Lower lobe of right lung (tissue), 2 donors: Measurements from ENCODE around the gene FKBP10. TPM values are rescaled to one million over a fixed set of nuclear protein-coding genes. Genes with fewer than 3 reads are reported as not detected.
A peak's percentile ranks its signal among the peaks of the same experiment; 100 is the strongest.

Experiments
- ATAC-seq, 2 donors: fragments of 200-7000 bp; cut with Tn5 transposase; one replicate each; pipeline ENCODE4 v1.9.1; 2020 to 2022; ENCODE audit warnings: mild to moderate bottlenecking in 2 of 2, moderate library complexity in 2 of 2
- DNase-seq: peaks from one replicate; pipeline ENCODE4 v3.0.0-alpha.2; 2020
- H3K27ac ChIP-seq: fragments of 200-600 bp; one replicate; pipeline ENCODE4 v1.8.0; 2022
- H3K27me3 ChIP-seq: fragments of 200-600 bp; one replicate; pipeline ENCODE4 v1.8.0; 2022; ENCODE audit warnings: low read depth
- H3K36me3 ChIP-seq: fragments of 200-600 bp; one replicate; pipeline ENCODE4 v1.8.0; 2022; ENCODE audit warnings: mild to moderate bottlenecking
- H3K4me1 ChIP-seq: fragments of 200-600 bp; one replicate; pipeline ENCODE4 v1.8.0; 2022
- H3K4me3 ChIP-seq: fragments of 200-600 bp; one replicate; pipeline ENCODE4 v1.8.0; 2022; ENCODE audit warnings: mild to moderate bottlenecking
- H3K9me3 ChIP-seq: fragments of 200-600 bp; one replicate; pipeline ENCODE4 v1.8.0; 2022
- intact Hi-C: fragments of 100-400 bp; cut with DNase I; formaldehyde crosslinking; loops from one replicate; pipeline ENCODE4 v1.11.0; 2022
- total RNA-seq: library from RNA; stranded (reverse); fragmentation: NEBNext Ultra II Directional; extraction: Animal tissue kit (Norgen Biotek cat#: 25700); gene quantifications from one replicate; pipeline ENCODE4 v1.2.1, GENCODE V29; 2021
- TF ChIP-seq, protein P1 (sequence below): fragments of 200-600 bp; IDR thresholded peaks from one replicate; pipeline ENCODE4 v1.8.0; 2022; ENCODE audit warnings: antibody characterized with exemption, mild to moderate bottlenecking
- donor health status: DM: no; HTN: yes; CAD: no; lungs with severe emphysema.

The FKBP10 gene
- total RNA-seq, 1 donor from 2014 or later = 27.4 TPM

DNA sequence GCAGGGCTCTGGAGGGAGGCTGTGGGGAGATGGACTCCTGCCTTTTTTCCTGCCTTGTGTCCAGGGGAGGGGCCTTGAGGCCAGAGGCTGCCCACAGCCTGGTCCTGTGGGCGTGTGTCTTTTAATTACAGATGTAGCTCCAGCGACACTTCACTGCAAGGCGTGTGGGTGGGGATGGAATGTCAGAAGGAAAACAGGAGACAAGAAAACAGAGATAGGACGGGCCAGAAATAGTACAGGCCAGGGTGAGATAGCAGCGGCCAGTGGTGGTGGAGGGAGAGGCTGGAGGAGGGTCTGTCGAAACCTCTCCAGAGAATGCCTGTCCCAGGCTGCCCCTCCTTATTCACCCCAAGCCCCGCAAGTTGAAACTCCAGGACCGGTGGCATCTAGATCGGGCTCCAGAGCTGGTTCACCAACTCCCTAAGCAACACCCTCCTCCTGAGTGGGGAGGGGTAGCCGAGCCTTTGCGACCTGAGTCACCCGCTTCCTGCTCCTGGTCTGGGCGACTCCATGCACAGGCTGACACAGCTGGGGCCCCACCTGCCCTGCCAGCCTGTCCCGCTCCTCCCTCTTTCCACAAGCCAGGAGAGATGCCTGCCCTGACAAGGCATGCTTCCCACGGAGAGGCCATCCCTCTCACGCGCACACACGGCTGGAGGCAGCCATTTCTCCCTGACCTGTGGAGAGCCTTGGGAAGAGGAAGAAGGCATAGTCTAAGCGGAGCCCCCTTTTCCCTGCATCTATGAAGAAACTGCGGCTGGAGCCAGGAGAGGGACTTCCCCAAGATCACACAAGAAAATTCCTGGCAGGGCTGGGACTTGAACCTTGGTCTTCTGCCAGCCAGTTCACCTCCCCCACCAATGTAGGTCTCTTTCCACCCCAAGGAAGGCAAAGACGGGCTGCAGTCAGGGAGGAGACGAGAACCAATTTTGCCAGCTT is 19.7 kb upstream of the FKBP10 start:
- ATAC-seq = peak; percentile 90 to 94
- TF ChIP-seq, protein P1, sequence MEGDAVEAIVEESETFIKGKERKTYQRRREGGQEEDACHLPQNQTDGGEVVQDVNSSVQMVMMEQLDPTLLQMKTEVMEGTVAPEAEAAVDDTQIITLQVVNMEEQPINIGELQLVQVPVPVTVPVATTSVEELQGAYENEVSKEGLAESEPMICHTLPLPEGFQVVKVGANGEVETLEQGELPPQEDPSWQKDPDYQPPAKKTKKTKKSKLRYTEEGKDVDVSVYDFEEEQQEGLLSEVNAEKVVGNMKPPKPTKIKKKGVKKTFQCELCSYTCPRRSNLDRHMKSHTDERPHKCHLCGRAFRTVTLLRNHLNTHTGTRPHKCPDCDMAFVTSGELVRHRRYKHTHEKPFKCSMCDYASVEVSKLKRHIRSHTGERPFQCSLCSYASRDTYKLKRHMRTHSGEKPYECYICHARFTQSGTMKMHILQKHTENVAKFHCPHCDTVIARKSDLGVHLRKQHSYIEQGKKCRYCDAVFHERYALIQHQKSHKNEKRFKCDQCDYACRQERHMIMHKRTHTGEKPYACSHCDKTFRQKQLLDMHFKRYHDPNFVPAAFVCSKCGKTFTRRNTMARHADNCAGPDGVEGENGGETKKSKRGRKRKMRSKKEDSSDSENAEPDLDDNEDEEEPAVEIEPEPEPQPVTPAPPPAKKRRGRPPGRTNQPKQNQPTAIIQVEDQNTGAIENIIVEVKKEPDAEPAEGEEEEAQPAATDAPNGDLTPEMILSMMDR = no peak
- DNase-seq = peak; percentile 75
- peaks cover 33% of the 10 kb centered on the region for H3K4me1 ChIP-seq
- H3K36me3 ChIP-seq = no peaks in the 10 kb centered on the region
- intact Hi-C loops = loop anchor here (10.0 kb wide), 1 partner anchor 58 kb away; the partner anchor contains the start of gene HAP1
- H3K27me3 ChIP-seq = no peaks in the 10 kb centered on the region
- H3K27ac ChIP-seq = peak overlapping the region; percentile 72
- no peak overlapping the region for H3K4me3 ChIP-seq
- no peaks in the 10 kb centered on the region for H3K9me3 ChIP-seq

DNA sequence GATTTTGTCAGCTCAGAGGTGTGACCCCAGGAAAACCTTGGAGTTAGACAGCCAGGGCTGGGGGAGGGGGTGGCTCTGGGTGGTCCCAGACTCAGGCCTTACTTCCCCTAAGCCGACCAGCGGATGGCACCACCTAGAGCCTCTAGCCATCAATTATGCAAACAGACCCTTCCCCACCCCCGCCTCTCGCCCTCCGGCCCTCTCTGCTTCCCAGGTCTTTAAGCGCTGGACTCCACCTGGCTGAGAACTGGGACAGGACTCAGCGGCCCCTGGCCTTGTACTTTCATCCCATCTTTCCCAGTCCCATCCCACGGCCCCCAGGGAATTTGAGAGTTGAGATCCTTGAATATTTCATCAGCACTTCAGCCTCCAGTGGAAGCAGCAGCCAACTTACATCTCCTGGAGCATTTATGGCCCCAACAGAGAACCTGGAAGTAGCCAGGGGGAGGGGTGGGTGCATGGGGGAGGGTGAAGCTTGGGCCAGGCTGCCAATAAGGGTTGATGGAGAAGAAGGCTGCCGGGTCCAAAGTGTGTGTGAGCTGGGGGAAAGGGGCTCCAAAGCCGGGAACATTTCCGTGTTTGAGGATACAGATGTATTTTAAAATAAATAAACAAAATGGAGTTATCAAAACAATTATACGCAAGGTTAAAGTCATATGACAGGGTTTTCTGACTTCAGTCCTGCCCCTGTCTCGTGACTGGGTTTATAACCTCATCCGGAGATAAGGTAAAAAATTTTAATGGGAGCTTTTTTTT is 18.8 kb upstream of the FKBP10 start:
- DNase-seq (no peak), ATAC-seq (no peak)
- Histone ChIP-seq H3K36me3 (no peaks in the 10 kb centered on the region), H3K4me3 (no peak overlapping the region), H3K27me3 (no peaks in the 10 kb centered on the region), H3K27ac (peak overlapping the region; percentile 72), H3K4me1 (peaks cover 25% of the 10 kb centered on the region), H3K9me3 (no peaks in the 10 kb centered on the region)
- intact Hi-C loops = loop anchor here (10.0 kb wide), 1 partner anchor 59 kb away; the partner anchor contains the start of gene HAP1
- TF ChIP-seq, protein P1 = no peak

DNA sequence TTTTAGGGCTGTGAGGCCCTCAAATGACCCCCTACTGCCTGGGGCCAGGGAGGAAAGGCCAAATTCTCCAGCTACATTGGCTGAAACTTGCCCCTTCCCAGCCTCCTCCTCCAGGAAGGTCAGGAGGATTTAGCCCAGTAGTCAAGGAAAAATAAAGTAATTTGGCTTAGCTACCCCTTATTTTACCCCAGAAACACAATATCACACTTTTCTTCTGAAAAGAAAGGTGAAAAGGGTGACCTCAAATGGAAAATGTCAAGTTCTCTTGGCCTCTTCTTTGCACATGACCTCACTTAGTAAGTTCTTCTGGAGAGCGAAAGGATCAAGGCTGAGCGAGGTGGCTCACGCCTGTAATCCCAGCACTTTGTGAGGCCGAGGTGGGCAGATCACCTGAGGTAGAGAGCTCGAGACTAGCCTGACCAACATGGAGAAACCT is 18.2 kb upstream of the FKBP10 start:
- Histone ChIP-seq H3K36me3 (no peaks in the 10 kb centered on the region), H3K9me3 (no peaks in the 10 kb centered on the region), H3K27ac (no peak overlapping the region), H3K27me3 (no peaks in the 10 kb centered on the region), H3K4me3 (no peak overlapping the region), H3K4me1 (peaks cover 24% of the 10 kb centered on the region)
- ATAC-seq = no peak
- intact Hi-C loops = loop anchor here (10.0 kb wide), 1 partner anchor 60 kb away; the partner anchor contains the start of gene HAP1
- no peak for DNase-seq
- TF ChIP-seq, protein P1 = no peak

DNA sequence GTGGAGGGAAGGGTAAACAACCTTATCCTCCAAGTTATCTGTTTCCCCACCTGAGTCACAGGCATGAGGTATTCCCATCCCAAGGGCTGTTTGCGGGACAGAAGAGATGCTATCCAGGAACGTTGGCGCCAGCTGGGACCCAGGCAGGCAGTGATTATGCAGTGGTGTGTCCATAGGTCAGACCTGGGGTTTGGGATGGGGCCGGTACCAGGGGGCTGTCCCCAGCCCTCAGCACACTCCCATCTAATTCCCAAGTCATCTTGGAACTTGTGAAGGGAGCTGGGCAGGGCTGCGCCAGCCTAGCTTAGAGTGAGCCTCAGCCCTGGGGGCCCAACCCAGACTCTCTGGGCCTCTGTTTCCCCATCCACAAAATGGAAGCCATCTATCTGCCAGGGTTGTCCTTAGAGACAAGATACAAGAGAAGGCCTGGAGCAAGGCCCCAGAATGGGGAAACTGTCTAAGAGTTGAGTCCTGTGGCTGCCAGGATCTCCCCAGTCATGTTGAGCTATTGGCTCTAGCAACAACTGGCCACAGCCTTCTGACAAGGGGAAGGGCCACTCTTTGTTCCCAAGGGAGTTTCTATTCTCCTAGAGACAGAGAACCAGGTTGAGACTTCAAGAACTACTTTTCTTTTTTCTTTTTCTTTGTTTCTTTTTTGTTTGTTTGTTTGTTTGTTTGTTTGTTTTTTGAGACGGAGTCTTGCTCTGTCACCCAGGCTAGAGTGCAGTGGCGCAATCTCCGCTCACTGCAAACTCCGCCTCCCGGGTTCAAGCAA is 16.5 kb upstream of the FKBP10 start:
- ATAC-seq (no peak), DNase-seq (no peak)
- TF ChIP-seq, protein P1 = no peak
- no peaks in the 10 kb centered on the region for H3K27me3 ChIP-seq
- H3K27ac ChIP-seq = no peak overlapping the region
- no peaks in the 10 kb centered on the region for H3K36me3 ChIP-seq
- intact Hi-C loops = loop anchor here (10.0 kb wide), 1 partner anchor 62 kb away; the partner anchor contains the start of gene HAP1
- peaks cover 31% of the 10 kb centered on the region for H3K4me1 ChIP-seq
- no peaks in the 10 kb centered on the region for H3K9me3 ChIP-seq
- no peak overlapping the region for H3K4me3 ChIP-seq

DNA sequence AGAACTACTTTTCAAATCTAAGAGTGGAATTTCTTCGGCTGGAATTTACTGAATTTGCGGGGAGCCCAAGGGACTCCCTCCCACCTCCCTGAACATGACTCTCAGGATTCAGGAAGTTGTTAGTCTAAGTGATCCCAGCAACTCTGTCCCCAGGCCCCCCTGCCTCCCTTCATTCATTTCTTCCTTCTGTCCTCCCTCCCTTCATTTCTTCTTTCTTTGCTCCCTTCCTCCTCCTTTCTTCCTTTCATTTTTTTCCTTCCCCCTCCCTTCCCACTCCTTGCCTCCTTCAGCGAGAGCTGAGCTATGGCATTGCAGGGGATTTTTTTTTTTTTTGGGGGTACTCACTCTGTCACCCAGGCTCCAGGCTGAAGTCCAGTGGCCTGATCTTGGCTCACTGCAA is 15.4 kb upstream of the FKBP10 start:
- TF ChIP-seq, protein P1 = no peak
- Histone ChIP-seq H3K9me3 (no peaks in the 10 kb centered on the region), H3K4me1 (peaks cover 26% of the 10 kb centered on the region), H3K36me3 (no peaks in the 10 kb centered on the region), H3K27me3 (no peaks in the 10 kb centered on the region), H3K4me3 (no peak overlapping the region), H3K27ac (no peak overlapping the region)
- ATAC-seq (no peak), DNase-seq (no peak)
- intact Hi-C loops = loop anchor here (10.0 kb wide), 1 partner anchor 63 kb away; the partner anchor contains the start of gene HAP1
